Measurements from ENCODE around the gene EPN2. TPM values are rescaled to one million over a fixed set of nuclear protein-coding genes. Genes with fewer than 3 reads are reported as not detected.

EPN2 gene
- total and polyA plus RNA-seq, 10 of the 15 experiments (the other 5 are each of a cell fraction or from before 2014, with no cell fraction given) = 0.26 to 8.4 (median 4.7) TPM

GRCh38 chr17:19305761-19306159 lies 68.6 kb downstream of the EPN2 start:
- ChIA-PET RAD21 (ENCODE audit: unreplicated experiment) (interaction anchor here (0.7 to 2.0 kb wide), 6 partner anchors 11 to 72 kb away, joined by 4 to 10 read pairs (median 4); partner anchors contain the start of genes B9D1 and MAPK7), CTCF (interaction anchor here (0.9 to 1.6 kb wide), 5 partner anchors 16 to 57 kb away, joined by 3 to 8 read pairs (median 3); partner anchors contain the start of gene B9D1), SMC1A (ENCODE audit: uncharacterized antibody, unreplicated experiment) (interaction anchor here (0.6 to 2.4 kb wide), 12 partner anchors 11 to 58 kb away, joined by 3 to 11 read pairs (median 4); no protein-coding TSS in a partner anchor), POLR2A (interaction anchor here (0.9 to 1.7 kb wide), 5 partner anchors 12 to 72 kb away, joined by 3 to 6 read pairs (median 3); partner anchors contain the start of gene MAPK7)
- Histone ChIP-seq H3K4me1 (ENCODE audit: control insufficient read depth, insufficient read depth, low read length) (peaks cover 46% of the 10 kb centered on the region), H2AFZ (ENCODE audit: control insufficient read depth, low read depth, low read length) (no peak overlapping the region), H3K4me2 (ENCODE audit: control insufficient read depth, insufficient read depth) (peak overlapping the region; percentile 73), H3K9ac (ENCODE audit: control insufficient read depth, insufficient read depth, low read length) (no peak overlapping the region), H3K27me3 (replicated peaks in 1 of 2; ENCODE audit: control insufficient read depth in 2 of 2, insufficient read depth in 2 of 2, low read length in 1 of 2) (no peaks in the 10 kb centered on the region; a peak in 1 of 4 replicates), H3K9me3 (replicated peaks; ENCODE audit: control insufficient read depth, insufficient read depth, low read length) (no peaks in the 10 kb centered on the region), H3K4me3 (no peak overlapping the region), H3K79me2 (ENCODE audit: control insufficient read depth, insufficient read depth, low read length) (no peaks in the 10 kb centered on the region), H4K20me1 (ENCODE audit: control insufficient read depth, insufficient read depth) (peaks cover 3% of the 10 kb centered on the region; the same call in 1 of the 2 replicates), H3K27ac (ENCODE audit: control insufficient read depth, insufficient read depth) (no peak overlapping the region), H3K36me3 (ENCODE audit: control insufficient read depth in 2 of 2, insufficient read depth in 2 of 2, low read length in 1 of 2) (no peaks in the 10 kb centered on the region)
- intact Hi-C loops (cut with micrococcal nuclease; ENCODE audit: unreplicated experiment) (no loop called here), in situ Hi-C loops (cut with MboI) (no loop called here)
- 85% methylated on average over 5 of the region's 5 CpGs for WGBS (ENCODE audit: insufficient coverage, insufficient replicate concordance, low lambda C conversion rate, missing lambda C conversion rate)
- no TSS peak for BruUV-seq (replicated peaks)
- no peak for DNase-seq (ENCODE audit: low read depth, low spot score)
- ATAC-seq = no peak
- TF ChIP-seq GATAD2B (conservative IDR thresholded peaks at IDR 0.05; ENCODE audit: low read depth) (no peak), RAD51 (IDR thresholded peaks at IDR 0.05) (no peak), ZNF687 (IDR thresholded peaks at IDR 0.05) (no peak), MYC (IDR thresholded peaks at IDR 0.05; ENCODE audit: insufficient read depth, insufficient read length, insufficient replicate concordance, low read length, severe bottlenecking) (no peak), SMARCA5 (IDR thresholded peaks at IDR 0.05) (no peak), MLLT1 (IDR thresholded peaks at IDR 0.05) (peak; percentile 38; the same call in 1 of the 2 replicates), BCL11A (IDR thresholded peaks at IDR 0.05; ENCODE audit: low read depth, low read length) (no peak), ZNF24 (IDR thresholded peaks at IDR 0.05) (no peak), SPI1 (IDR thresholded peaks at IDR 0.05; ENCODE audit: borderline replicate concordance, insufficient read depth, low read depth, low read length) (no peak), TCF7 (IDR thresholded peaks at IDR 0.05; ENCODE audit: borderline replicate concordance) (no peak), RUNX3 (IDR thresholded peaks at IDR 0.05; ENCODE audit: low read length) (peak; percentile 31; the same call in 1 of the 2 replicates)
- no peak for FAIRE-seq

Measured in GM12878 (cell line).